ENCODE results near the gene DOCK7. TPM values are rescaled to one million over a fixed set of nuclear protein-coding genes. Genes with fewer than 3 reads are reported as not detected.

Gene DOCK7
- total and polyA plus RNA-seq, 4 experiments from 2014 or later, result 4.3 to 20.8 (median 11.0) TPM

DNA sequence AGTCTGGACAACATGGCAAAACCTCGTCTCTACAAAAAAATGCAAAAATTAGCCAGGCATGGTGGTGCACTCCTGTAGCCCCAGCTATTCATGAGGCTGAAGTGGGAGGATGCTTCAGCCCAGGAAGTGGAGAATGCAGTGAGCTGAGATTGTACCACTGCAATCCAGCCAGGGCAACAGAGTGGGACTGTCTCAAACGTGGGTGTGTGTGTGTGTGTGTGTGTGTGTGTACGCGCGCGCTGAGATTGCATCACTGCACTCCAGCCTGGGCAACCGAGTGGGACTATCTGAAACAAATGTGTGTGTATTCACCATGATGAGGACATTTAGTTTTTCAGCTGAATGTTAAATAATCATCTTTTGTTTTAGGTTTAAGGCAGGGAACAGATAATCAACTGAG is 230.2 kb downstream of the DOCK7 start:
- Mint-ChIP-seq H3K36me3 (peaks cover 6 to 16% of the 10 kb centered on the region in 2 donors), H3K27ac (peak overlapping the region in 2 of 7 donors; percentile 25 to 62), H3K4me3 (no peak overlapping the region), H3K9me3 (no peaks in the 10 kb centered on the region), H3K27me3 (no peaks in the 10 kb centered on the region), H3K4me1 (no peaks in the 10 kb centered on the region)
- no peaks in the 10 kb centered on the region for H3K36me3 ChIP-seq (ENCODE audit: insufficient read depth, low read length)
- H3K4me1 ChIP-seq (ENCODE audit: insufficient read depth, low read length), result no peaks in the 10 kb centered on the region
- POLR2A ChIA-PET (ENCODE audit: partially characterized antibody), result no interaction called here
- no peaks in the 10 kb centered on the region for H3K9me3 ChIP-seq (ENCODE audit: control insufficient read depth in 1 of 2, low read length in 2 of 2)
- CTCF ChIA-PET (ENCODE audit: partially characterized antibody), result no interaction called here
- DNase-seq, result no peak
- H3K27ac ChIP-seq (ENCODE audit: low read depth, low read length), result no peak overlapping the region
- H3K4me3 ChIP-seq (ENCODE audit: low read length in 2 of 2), result no peak overlapping the region
- no peaks in the 10 kb centered on the region for H3K27me3 ChIP-seq (ENCODE audit: insufficient read depth, low read length)
- intact Hi-C loops (cut with micrococcal nuclease), result no loop called here

GRCh38 chr1:62452951-62453350 is 235.2 kb downstream of the DOCK7 start:
- no peaks in the 10 kb centered on the region for H3K27me3 Mint-ChIP-seq
- H3K9me3 Mint-ChIP-seq, result no peaks in the 10 kb centered on the region
- Histone ChIP-seq H3K27me3 (ENCODE audit: insufficient read depth, low read length) (no peaks in the 10 kb centered on the region), H3K36me3 (ENCODE audit: insufficient read depth, low read length) (peaks cover 11% of the 10 kb centered on the region), H3K27ac (ENCODE audit: low read depth, low read length) (no peak overlapping the region), H3K4me3 (ENCODE audit: low read length in 2 of 2) (no peak overlapping the region), H3K9me3 (ENCODE audit: control insufficient read depth in 1 of 2, low read length in 2 of 2) (no peaks in the 10 kb centered on the region), H3K4me1 (ENCODE audit: insufficient read depth, low read length) (peaks cover 11% of the 10 kb centered on the region)
- ChIA-PET POLR2A (ENCODE audit: partially characterized antibody) (no interaction called here), CTCF (ENCODE audit: partially characterized antibody) (no interaction called here)
- H3K36me3 Mint-ChIP-seq, result peaks cover 31 to 54% of the 10 kb centered on the region in 2 donors
- no peak overlapping the region for H3K27ac Mint-ChIP-seq
- peaks cover 5 to 10% (median 7%) of the 10 kb centered on the region in 4 donors for H3K4me1 Mint-ChIP-seq
- intact Hi-C loops (cut with micrococcal nuclease), result no loop called here
- no peak overlapping the region for H3K4me3 Mint-ChIP-seq
- DNase-seq, result no peak

DNA sequence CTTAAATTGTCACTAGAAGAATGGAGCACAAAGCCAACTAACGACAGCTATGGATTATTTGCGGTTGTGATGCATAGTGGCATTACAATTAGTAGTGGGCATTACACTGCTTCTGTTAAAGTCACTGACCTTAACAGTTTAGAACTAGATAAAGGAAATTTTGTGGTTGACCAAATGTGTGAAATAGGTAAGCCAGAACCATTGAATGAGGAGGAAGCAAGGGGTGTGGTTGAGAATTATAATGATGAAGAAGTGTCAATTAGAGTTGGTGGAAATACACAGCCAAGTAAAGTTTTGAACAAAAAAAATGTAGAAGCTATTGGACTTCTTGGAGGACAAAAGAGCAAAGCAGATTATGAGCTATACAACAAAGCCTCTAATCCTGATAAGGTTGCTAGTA is 237.9 kb downstream of the DOCK7 start:
- no peak for DNase-seq
- Histone ChIP-seq H3K4me1 (ENCODE audit: insufficient read depth, low read length) (peaks cover 11% of the 10 kb centered on the region), H3K9me3 (ENCODE audit: control insufficient read depth in 1 of 2, low read length in 2 of 2) (no peaks in the 10 kb centered on the region), H3K36me3 (ENCODE audit: insufficient read depth, low read length) (peaks cover 21% of the 10 kb centered on the region), H3K4me3 (ENCODE audit: low read length in 2 of 2) (no peak overlapping the region), H3K27ac (ENCODE audit: low read depth, low read length) (no peak overlapping the region), H3K27me3 (ENCODE audit: insufficient read depth, low read length) (no peaks in the 10 kb centered on the region)
- peak overlapping the region in 5 of 7 donors; percentile 0 to 55 (median 1) for H3K27ac Mint-ChIP-seq
- H3K9me3 Mint-ChIP-seq, result no peaks in the 10 kb centered on the region
- ChIA-PET CTCF (ENCODE audit: partially characterized antibody) (interaction anchor here (1.2 to 1.7 kb wide), 2 partner anchors 10 to 295 kb away, joined by 3 to 6 read pairs; no protein-coding TSS in a partner anchor), POLR2A (ENCODE audit: partially characterized antibody) (no interaction called here)
- H3K4me3 Mint-ChIP-seq, result peak overlapping the region in 1 of 8 donors; percentile 0
- peaks cover 5 to 18% (median 10%) of the 10 kb centered on the region in 4 donors for H3K4me1 Mint-ChIP-seq
- H3K27me3 Mint-ChIP-seq, result no peaks in the 10 kb centered on the region
- intact Hi-C loops (cut with micrococcal nuclease), result no loop called here
- peaks cover 41 to 71% of the 10 kb centered on the region in 2 donors for H3K36me3 Mint-ChIP-seq

- Histone ChIP-seq H3K27me3 (ENCODE audit: insufficient read depth, low read length) (no peaks in the 10 kb centered on the region), H3K27ac (ENCODE audit: low read depth, low read length) (no peak overlapping the region), H3K4me3 (ENCODE audit: low read length in 2 of 2) (no peak overlapping the region), H3K9me3 (ENCODE audit: control insufficient read depth in 1 of 2, low read length in 2 of 2) (no peaks in the 10 kb centered on the region), H3K36me3 (ENCODE audit: insufficient read depth, low read length) (peaks cover 31% of the 10 kb centered on the region), H3K4me1 (ENCODE audit: insufficient read depth, low read length) (peaks cover 11% of the 10 kb centered on the region)
- intact Hi-C loops (cut with micrococcal nuclease), result no loop called here
- peaks cover 9 to 24% (median 16%) of the 10 kb centered on the region in 4 donors for H3K4me1 Mint-ChIP-seq
- CTCF ChIA-PET (ENCODE audit: partially characterized antibody), result no interaction called here
- H3K36me3 Mint-ChIP-seq, result peaks cover 47 to 78% of the 10 kb centered on the region in 2 donors
- no peak overlapping the region for H3K4me3 Mint-ChIP-seq
- no peaks in the 10 kb centered on the region for H3K27me3 Mint-ChIP-seq
- POLR2A ChIA-PET (ENCODE audit: partially characterized antibody), result no interaction called here
- DNase-seq, result no peak
- H3K27ac Mint-ChIP-seq, result peak overlapping the region in 5 of 7 donors; percentile 37 to 77 (median 60)
- no peaks in the 10 kb centered on the region for H3K9me3 Mint-ChIP-seq
Observed at GRCh38 chr1:62448221-62448933, 239.8 kb downstream of the DOCK7 start.

- H3K9me3 ChIP-seq (ENCODE audit: control insufficient read depth in 1 of 2, low read length in 2 of 2), result no peaks in the 10 kb centered on the region
- H3K4me1 ChIP-seq (ENCODE audit: insufficient read depth, low read length), result peaks cover 20% of the 10 kb centered on the region
- intact Hi-C loops (cut with micrococcal nuclease), result no loop called here
- H3K27ac ChIP-seq (ENCODE audit: low read depth, low read length), result no peak overlapping the region
- no peak overlapping the region for H3K4me3 ChIP-seq (ENCODE audit: low read length in 2 of 2)
- Mint-ChIP-seq H3K36me3 (peaks cover 38 to 81% of the 10 kb centered on the region in 2 donors), H3K4me3 (no peak overlapping the region), H3K9me3 (no peaks in the 10 kb centered on the region), H3K4me1 (peaks cover 15 to 36% (median 29%) of the 10 kb centered on the region in 4 donors), H3K27me3 (no peaks in the 10 kb centered on the region), H3K27ac (peak overlapping the region in 2 of 7 donors; percentile 63 to 78)
- ChIA-PET CTCF (ENCODE audit: partially characterized antibody) (no interaction called here), POLR2A (ENCODE audit: partially characterized antibody) (no interaction called here)
- no peak for DNase-seq
- peaks cover 47% of the 10 kb centered on the region for H3K36me3 ChIP-seq (ENCODE audit: insufficient read depth, low read length)
- no peaks in the 10 kb centered on the region for H3K27me3 ChIP-seq (ENCODE audit: insufficient read depth, low read length)
Observed at GRCh38 chr1:62444701-62445100, 243.5 kb downstream of the DOCK7 start.

DNA sequence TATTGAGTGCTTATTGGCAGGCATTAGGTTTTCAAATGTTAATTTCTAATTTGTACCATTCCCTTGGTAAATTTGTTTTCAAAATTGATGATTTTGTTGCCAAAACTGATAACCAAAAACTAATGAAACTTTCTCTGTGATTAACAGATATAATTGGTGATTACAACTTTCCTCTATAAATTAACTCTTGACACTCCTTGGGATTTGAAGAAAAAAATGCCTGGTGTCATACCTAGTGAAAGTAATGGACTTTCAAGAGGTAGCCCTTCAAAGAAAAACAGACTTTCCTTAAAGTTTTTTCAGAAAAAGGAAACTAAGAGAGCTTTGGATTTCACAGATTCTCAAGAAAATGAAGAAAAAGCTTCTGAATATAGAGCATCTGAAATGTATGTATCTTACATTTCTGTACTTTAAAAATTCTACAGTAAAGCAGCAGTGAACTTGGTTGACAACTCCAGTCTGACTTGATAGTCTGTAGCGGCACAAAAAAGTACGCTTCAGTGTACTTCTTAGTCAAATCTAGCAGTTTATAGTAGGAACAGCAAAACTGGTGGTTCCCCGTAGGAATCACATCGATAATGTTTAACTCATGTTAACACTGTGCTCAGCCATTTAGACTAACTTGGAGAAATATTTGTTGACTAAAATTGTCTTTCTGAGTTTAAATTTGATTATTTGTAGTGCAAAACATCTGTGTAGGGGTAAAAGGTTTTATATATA is 248.4 kb downstream of the DOCK7 start:
- ChIA-PET CTCF (ENCODE audit: partially characterized antibody) (interaction anchor here (0.6 to 1.6 kb wide), 4 partner anchors 11 to 932 kb away, joined by 3 to 6 read pairs (median 3); no protein-coding TSS in a partner anchor), POLR2A (ENCODE audit: partially characterized antibody) (no interaction called here)
- Histone ChIP-seq H3K27me3 (ENCODE audit: insufficient read depth, low read length) (no peaks in the 10 kb centered on the region), H3K9me3 (ENCODE audit: control insufficient read depth in 1 of 2, low read length in 2 of 2) (no peaks in the 10 kb centered on the region), H3K4me3 (ENCODE audit: low read length in 2 of 2) (peak overlapping the region in 1 of 2 donors; percentile 15), H3K4me1 (ENCODE audit: insufficient read depth, low read length) (peaks cover 45% of the 10 kb centered on the region), H3K27ac (ENCODE audit: low read depth, low read length) (peak overlapping the region; percentile 18), H3K36me3 (ENCODE audit: insufficient read depth, low read length) (peaks cover 26% of the 10 kb centered on the region)
- peak overlapping the region in 5 of 7 donors; percentile 29 to 90 (median 60) for H3K27ac Mint-ChIP-seq
- intact Hi-C loops (cut with micrococcal nuclease), result loop anchor here (5.0 kb wide), 1 partner anchor 247 kb away; the partner anchor contains the start of gene DOCK7
- peaks cover 0 to 2% of the 10 kb centered on the region in 2 donors for H3K27me3 Mint-ChIP-seq
- H3K9me3 Mint-ChIP-seq, result peaks cover 0 to 3% (median 0%) of the 10 kb centered on the region in 8 donors
- peak overlapping the region; percentile 87 to 97 (median 94) for H3K4me3 Mint-ChIP-seq
- peaks cover 28 to 66% (median 43%) of the 10 kb centered on the region in 4 donors for H3K4me1 Mint-ChIP-seq
- peaks cover 21 to 50% of the 10 kb centered on the region in 2 donors for H3K36me3 Mint-ChIP-seq
- peak in 1 of 5 donors; percentile 13 for DNase-seq

DNA sequence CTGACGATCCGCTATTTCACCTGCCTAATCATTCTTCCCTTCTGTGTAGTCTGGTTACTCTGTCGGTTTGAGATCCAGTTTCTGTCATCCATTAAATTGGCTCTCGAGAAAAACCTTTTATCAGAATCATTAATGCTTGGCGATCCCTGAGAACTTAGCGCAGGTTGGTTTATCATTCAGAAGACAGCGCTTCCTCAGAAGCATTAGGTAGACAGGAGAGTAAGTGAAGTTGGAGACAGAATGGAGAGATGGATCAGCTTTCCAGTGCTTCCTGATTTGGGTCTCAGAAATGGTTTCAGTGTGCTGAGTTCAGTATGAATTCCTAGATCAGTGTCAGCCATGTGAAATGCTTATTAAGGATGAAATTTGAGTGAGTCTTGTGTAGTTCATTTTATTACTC is 250.0 kb downstream of the DOCK7 start:
- CTCF ChIA-PET (ENCODE audit: partially characterized antibody), result no interaction called here
- peak in 1 of 5 donors; percentile 2 for DNase-seq
- peak overlapping the region; percentile 84 to 97 for H3K4me3 ChIP-seq (ENCODE audit: low read length in 2 of 2)
- POLR2A ChIA-PET (ENCODE audit: partially characterized antibody), result interaction anchor here (1.0 kb wide), 1 partner anchor 9 kb away, joined by 3 read pairs; no protein-coding TSS in a partner anchor
- H3K27me3 ChIP-seq (ENCODE audit: insufficient read depth, low read length), result no peaks in the 10 kb centered on the region
- peak overlapping the region; percentile 97 for H3K27ac ChIP-seq (ENCODE audit: low read depth, low read length)
- H3K9me3 ChIP-seq (ENCODE audit: control insufficient read depth in 1 of 2, low read length in 2 of 2), result no peaks in the 10 kb centered on the region
- peaks cover 45% of the 10 kb centered on the region for H3K4me1 ChIP-seq (ENCODE audit: insufficient read depth, low read length)
- H3K4me1 Mint-ChIP-seq, result peaks cover 26 to 62% (median 39%) of the 10 kb centered on the region in 4 donors
- peaks cover 0 to 2% of the 10 kb centered on the region in 2 donors for H3K27me3 Mint-ChIP-seq
- H3K36me3 ChIP-seq (ENCODE audit: insufficient read depth, low read length), result peaks cover 18% of the 10 kb centered on the region
- intact Hi-C loops (cut with micrococcal nuclease), result loop anchor here (5.0 kb wide), 1 partner anchor 249 kb away; the partner anchor contains the start of gene DOCK7
- H3K36me3 Mint-ChIP-seq, result peaks cover 13 to 36% of the 10 kb centered on the region in 2 donors
- peak overlapping the region; percentile 87 to 97 (median 94) for H3K4me3 Mint-ChIP-seq
- peaks cover 0 to 3% (median 0%) of the 10 kb centered on the region in 8 donors for H3K9me3 Mint-ChIP-seq
- H3K27ac Mint-ChIP-seq, result peak overlapping the region; percentile 60 to 92 (median 84)

All from CD4-positive, alpha-beta memory T cell (primary cell).